Measurements from ENCODE around the gene INO80E.

GRCh38 chr16:30000735-30001631 lies 4.9 kb downstream of the INO80E start:
- TF ChIP-seq RAD21 (IDR thresholded peaks at IDR 0.05; ENCODE audit: low read depth) (no peak), POLR2A (IDR thresholded peaks at IDR 0.05; ENCODE audit: borderline replicate concordance, extremely low read depth, insufficient read depth, insufficient read length) (no peak), EZH2 (IDR thresholded peaks at IDR 0.05) (no peak), ZNF274 (IDR thresholded peaks at IDR 0.05; ENCODE audit: low read depth, low read length) (no peak), REST (IDR thresholded peaks at IDR 0.05; ENCODE audit: low read depth) (no peak)
- TF ChIP-seq, protein P1, sequence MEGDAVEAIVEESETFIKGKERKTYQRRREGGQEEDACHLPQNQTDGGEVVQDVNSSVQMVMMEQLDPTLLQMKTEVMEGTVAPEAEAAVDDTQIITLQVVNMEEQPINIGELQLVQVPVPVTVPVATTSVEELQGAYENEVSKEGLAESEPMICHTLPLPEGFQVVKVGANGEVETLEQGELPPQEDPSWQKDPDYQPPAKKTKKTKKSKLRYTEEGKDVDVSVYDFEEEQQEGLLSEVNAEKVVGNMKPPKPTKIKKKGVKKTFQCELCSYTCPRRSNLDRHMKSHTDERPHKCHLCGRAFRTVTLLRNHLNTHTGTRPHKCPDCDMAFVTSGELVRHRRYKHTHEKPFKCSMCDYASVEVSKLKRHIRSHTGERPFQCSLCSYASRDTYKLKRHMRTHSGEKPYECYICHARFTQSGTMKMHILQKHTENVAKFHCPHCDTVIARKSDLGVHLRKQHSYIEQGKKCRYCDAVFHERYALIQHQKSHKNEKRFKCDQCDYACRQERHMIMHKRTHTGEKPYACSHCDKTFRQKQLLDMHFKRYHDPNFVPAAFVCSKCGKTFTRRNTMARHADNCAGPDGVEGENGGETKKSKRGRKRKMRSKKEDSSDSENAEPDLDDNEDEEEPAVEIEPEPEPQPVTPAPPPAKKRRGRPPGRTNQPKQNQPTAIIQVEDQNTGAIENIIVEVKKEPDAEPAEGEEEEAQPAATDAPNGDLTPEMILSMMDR (IDR thresholded peaks at IDR 0.05 in 2 of 3, conservative IDR thresholded peaks at IDR 0.05 in 1 of 3; ENCODE audit: borderline replicate concordance in 1 of 3, insufficient read depth in 1 of 3, low read depth in 2 of 3, low read length in 2 of 3): no peak

Measured in HCT116 (cell line).